Panc1 (cell line): ENCODE data around the gene DLG2.

ENCODE experiments used
- POLR2AphosphoS5 ChIP-seq: IDR thresholded peaks from 2 replicates; pipeline ENCODE4 v1.6.1; 2012; ENCODE audit warnings: mild to moderate bottlenecking, low read depth, low read length, moderate library complexity
- TCF7L2 ChIP-seq: IDR thresholded peaks from 2 replicates; pipeline ENCODE4 v1.6.1; 2011; ENCODE audit warnings: mild to moderate bottlenecking, low read depth, low read length, inconsistent platforms
- TF ChIP-seq, protein P1 (sequence below): fragments of 450-650 bp; IDR thresholded peaks from 2 replicates; pipeline ENCODE4 v1.5.1; 2017; ENCODE audit warnings: mild to moderate bottlenecking
- TF ChIP-seq, protein P2 (sequence below), 2 experiments: IDR thresholded peaks; 2 replicates each; pipeline ENCODE4 v1.6.1; 2011 to 2012; ENCODE audit warnings: low read depth in 2 of 2, control low read depth in 1 of 2, low read length in 1 of 2, mild to moderate bottlenecking in 1 of 2, moderate library complexity in 1 of 2; ENCODE audit not compliant: insufficient read depth in 1 of 2

DNA sequence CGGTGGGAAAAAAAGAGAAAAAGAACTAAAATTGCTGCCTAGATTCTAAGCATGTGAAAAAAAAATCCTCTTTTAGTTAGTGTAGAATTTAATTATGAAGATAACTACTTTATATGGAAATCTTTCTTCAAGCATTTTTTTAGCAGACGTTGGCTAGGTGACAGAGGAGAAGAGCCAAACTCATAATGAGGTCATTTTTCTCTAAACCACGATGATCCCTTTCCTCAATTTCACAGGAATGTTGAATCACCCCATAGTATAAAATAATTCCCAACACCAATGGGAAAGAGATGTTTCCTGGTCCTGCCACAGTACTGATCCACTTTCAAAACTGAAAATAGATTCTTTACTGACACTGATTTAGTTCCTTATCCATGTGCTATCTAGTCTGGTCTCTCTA, 319.8 kb downstream of the DLG2 start:
- TF ChIP-seq, protein P1, sequence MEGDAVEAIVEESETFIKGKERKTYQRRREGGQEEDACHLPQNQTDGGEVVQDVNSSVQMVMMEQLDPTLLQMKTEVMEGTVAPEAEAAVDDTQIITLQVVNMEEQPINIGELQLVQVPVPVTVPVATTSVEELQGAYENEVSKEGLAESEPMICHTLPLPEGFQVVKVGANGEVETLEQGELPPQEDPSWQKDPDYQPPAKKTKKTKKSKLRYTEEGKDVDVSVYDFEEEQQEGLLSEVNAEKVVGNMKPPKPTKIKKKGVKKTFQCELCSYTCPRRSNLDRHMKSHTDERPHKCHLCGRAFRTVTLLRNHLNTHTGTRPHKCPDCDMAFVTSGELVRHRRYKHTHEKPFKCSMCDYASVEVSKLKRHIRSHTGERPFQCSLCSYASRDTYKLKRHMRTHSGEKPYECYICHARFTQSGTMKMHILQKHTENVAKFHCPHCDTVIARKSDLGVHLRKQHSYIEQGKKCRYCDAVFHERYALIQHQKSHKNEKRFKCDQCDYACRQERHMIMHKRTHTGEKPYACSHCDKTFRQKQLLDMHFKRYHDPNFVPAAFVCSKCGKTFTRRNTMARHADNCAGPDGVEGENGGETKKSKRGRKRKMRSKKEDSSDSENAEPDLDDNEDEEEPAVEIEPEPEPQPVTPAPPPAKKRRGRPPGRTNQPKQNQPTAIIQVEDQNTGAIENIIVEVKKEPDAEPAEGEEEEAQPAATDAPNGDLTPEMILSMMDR = no peak
- no peak for TF ChIP-seq POLR2AphosphoS5
- no peak for TF ChIP-seq TCF7L2
- TF ChIP-seq, protein P2, sequence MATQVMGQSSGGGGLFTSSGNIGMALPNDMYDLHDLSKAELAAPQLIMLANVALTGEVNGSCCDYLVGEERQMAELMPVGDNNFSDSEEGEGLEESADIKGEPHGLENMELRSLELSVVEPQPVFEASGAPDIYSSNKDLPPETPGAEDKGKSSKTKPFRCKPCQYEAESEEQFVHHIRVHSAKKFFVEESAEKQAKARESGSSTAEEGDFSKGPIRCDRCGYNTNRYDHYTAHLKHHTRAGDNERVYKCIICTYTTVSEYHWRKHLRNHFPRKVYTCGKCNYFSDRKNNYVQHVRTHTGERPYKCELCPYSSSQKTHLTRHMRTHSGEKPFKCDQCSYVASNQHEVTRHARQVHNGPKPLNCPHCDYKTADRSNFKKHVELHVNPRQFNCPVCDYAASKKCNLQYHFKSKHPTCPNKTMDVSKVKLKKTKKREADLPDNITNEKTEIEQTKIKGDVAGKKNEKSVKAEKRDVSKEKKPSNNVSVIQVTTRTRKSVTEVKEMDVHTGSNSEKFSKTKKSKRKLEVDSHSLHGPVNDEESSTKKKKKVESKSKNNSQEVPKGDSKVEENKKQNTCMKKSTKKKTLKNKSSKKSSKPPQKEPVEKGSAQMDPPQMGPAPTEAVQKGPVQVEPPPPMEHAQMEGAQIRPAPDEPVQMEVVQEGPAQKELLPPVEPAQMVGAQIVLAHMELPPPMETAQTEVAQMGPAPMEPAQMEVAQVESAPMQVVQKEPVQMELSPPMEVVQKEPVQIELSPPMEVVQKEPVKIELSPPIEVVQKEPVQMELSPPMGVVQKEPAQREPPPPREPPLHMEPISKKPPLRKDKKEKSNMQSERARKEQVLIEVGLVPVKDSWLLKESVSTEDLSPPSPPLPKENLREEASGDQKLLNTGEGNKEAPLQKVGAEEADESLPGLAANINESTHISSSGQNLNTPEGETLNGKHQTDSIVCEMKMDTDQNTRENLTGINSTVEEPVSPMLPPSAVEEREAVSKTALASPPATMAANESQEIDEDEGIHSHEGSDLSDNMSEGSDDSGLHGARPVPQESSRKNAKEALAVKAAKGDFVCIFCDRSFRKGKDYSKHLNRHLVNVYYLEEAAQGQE (IDR thresholded peaks at IDR 0.05; ENCODE audit: insufficient read depth in 1 of 2, low read depth in 2 of 2, low read length in 1 of 2) = no peak
